HL-60/S4 treated with phorbol 12-myristate 13-acetate at 8.2 ng/mL for 4 days and 3 days (cell line): ENCODE results near the gene NBPF1.
"Not testable (repeated sequence)": the region's sequence is repeated elsewhere in the genome, so short reads cannot be mapped to it uniquely, and the experiment has no call there.

Experiments
- in situ Hi-C: fragments of 300-500 bp; cut with MboI; formaldehyde crosslinking; loops from 2 replicates; pipeline ENCODE4 v1.15.0; 2022; ENCODE audit warnings: low sequenced_read_pairs

Gene NBPF1

DNA sequence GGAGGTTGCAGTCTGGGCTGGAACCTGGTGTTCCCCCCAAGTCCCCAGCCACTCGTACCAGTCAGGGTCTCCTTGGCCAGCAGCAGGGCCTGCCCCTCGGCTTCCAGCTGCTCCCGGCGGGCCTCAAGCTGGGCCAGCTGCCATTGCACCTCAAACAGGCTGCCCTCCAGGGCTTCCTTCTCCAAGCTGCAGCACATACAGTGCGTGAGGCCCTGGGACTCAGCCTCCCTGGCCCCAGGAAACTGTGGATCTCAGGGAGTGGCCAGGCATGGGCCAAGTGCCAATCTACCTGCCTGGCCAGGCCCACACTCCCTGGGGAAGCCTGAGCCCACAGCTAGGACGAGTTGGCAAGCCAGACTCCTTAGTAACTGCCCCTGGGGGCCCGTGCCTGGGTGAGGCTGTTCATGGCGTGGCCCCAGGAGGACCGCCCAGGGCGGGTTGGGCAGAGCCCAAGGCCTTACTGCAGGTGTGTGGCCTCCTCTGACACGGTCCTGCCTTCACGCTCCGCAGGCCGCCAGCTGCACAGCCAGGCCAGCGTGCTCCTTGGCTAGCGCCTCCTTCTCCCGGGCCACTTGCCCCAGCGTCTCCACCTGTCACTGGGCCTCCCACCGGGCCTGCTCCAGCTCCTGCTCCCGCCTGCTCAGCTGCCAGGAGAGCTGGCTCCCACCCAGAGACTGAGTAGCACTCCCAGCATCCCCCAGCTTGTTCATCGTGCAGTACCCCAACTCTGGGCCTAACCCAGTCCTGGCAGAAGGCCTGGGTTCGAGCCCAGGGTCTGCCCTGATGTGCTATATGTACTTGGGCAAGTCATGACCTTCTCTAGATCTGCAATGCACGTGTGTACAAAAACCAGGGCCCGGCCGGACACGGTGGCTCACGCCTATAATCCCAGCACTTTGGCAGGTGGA, 10.7 kb upstream of the NBPF1 start:
- in situ Hi-C loops, result not testable (repeated sequence)

DNA sequence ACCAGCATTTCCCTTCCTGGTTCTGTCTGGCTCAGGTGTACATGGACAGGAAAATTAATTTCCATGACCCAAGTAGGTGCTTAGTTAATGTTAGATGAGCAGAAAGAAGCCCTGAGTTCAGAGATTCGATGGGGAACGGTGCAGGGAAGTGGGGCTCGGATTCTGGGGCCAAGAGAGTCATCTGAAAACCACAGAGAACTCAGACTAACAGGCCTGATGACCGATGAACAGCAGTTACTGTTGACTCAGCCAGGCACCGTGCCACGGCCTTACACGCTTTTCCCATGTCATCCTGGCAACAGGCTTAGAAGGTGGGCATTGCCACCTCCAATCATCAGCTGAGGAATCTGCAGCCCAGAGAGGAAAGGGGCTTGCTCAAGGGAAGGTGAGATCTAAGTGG, 10.0 kb upstream of the NBPF1 start:
- in situ Hi-C loops, result not testable (repeated sequence)

DNA sequence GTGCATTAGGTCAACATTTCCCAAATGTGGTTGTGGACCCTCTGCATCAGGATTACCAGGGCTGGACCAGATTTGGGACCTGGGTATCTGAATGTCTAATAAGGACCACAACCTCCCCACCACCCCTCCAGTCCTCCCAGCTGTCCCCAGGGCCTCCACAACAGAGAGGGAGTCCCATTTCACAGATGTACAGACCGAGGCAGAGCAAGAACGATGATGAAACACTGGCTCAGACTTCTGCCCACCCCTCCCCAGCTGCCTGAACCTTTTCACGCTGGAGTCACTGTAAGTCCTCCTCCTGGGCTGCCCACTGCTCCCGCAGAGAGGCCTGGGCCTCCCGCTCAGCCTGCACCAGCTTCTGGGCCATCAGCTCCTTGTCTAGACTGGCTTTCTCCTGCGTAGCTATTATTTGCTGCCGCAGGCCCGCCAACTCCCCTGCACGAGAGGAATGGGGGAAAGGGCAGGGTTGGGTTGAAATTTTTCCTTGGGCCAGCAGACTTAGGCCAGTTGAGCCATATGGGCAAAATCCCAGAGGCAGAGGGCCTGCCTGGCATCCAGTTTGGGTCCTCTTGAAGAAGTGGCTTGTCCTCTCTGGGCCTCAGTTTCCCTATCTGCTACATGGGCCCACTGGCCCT, 8.4 kb upstream of the NBPF1 start:
- in situ Hi-C loops, result not testable (repeated sequence)

DNA sequence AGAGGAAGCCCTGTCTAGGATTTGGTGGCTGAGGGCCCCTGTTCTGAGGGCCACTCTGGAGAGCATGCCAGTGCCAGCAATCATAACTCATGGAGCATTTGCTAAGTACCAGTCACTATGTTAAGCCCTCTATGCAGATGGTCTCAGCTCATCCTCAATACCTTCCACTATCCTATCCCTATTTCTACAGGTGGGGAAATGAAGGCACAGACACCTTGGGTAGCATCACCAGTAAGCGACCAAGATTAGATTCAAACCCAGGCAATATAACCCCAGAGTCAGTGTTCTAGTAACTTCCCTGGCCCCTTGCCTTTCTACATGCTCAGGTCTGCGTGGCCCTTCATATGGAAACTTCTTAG, 7.9 kb upstream of the NBPF1 start:
- in situ Hi-C loops, result no loop called here

DNA sequence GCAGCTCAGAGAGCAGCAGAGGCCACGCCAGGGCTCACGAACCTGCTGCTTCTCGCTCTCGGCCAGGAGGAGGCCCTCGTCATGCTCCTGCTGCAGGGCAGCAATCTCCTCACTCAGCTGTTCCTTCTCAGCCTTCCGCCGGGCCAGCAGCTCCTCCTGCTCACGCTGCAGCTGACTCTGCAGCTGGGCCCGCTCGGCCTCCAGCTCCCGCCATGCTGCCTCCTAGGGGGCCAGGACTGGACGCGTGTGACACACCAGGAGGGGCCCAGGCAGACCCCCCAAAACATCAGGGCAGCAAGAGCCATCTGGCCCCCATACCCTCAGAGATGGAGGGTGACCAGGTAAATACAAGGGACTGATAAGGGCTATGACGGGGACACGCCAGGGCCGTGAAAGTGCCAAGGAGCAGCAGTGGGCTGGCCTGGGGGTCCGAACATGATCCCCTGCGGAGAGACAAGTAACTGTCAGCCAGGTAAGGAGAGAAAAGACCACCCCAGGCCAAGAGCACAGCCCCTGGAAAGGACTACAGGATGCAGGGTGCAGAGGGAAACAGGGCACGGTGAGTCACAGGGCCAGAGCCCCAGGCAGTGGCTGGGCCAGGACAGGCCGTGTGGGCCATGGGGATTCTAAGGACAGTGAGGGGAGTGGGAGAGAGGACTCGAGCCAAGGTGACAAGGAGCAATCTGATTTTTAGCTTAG, 6.6 kb upstream of the NBPF1 start:
- in situ Hi-C loops, result loop anchor here (10.0 kb wide), 1 partner anchor 325 kb away; no protein-coding TSS in a partner anchor

DNA sequence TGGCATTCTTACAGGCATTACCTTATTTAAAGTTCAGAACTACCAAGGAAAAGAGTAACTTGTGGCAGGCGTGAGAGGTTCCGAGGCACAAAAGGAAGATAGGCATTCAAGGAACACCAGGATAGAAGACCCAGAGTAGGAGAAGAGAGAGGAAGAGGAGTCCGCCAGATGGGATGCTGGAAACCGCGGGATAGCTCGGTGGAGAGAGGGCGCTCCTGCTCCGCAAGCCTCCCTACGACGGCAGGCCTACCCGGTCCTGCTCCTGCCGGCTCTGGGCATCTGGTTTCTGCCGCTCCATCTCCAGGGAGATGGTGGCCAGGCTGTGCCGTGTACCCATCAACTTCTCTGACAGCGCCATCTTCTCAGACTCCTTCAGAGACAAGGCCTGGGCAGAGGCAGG, 5.4 kb upstream of the NBPF1 start:
- in situ Hi-C loops, result loop anchor here (10.0 kb wide), 1 partner anchor 326 kb away; no protein-coding TSS in a partner anchor

DNA sequence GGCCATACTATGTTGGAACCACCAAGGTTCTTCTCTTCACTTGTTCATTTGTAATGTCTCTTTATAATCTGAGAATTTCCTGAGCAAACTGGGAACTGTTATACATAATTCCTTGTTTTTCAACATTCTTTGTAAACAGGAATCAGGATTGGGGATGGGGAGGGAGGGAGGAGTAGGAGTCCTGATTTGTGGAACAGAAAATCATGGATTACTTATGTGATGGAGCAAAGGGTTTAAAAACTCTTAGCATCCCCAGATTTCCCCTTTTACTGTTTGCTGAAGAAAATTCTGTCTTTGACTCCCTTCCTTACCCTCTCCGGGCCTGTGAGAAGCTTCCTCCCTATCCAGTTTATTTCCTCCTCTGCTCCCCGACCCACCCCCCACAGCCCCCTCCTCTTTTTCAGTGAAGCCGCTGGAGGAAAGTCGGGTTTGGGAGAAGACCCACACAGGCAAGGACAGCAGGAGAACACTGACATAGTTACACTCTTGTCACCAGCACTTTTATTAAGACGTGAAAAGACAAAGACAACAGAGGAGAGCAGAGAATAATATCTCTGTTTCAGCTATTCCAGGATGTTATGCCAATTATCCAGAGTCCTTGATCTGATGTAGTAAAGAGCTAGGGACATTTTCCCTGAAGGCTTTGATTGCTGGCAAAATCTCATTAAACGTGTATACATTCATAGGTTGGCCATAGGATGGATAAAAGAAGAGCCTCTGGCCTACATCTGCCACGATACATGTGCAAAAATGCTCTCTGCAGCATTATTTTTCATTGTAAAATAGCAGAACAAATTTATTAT, 4.6 kb upstream of the NBPF1 start:
- in situ Hi-C loops, result loop anchor here (10.0 kb wide), 1 partner anchor 327 kb away; no protein-coding TSS in a partner anchor

DNA sequence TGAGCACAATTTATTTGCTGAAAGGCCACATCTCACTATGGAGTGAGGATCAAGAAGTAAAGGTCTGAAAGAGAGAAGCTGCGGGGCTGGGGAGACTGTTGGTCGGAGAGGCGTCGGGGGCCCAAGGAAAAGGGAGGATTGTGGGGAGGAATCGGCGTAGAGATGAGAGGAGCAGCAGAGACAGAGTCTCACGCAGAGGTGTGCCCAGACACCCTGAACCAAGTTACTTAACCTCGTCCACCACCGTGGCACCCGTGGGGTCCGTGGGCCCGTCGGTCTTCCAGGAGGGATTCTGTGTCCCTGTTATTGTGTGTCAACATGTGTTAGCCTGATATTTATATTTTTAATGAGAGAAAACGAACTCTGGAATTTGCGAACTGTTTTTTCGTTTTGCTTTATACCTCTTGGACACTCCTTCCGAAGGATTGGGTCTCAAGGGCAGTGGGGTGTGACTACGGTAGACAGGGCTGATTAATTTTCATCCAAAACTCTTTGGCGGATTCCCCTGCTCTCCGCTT, 3.8 kb upstream of the NBPF1 start:
- in situ Hi-C loops, result loop anchor here (10.0 kb wide), 1 partner anchor 328 kb away; no protein-coding TSS in a partner anchor

DNA sequence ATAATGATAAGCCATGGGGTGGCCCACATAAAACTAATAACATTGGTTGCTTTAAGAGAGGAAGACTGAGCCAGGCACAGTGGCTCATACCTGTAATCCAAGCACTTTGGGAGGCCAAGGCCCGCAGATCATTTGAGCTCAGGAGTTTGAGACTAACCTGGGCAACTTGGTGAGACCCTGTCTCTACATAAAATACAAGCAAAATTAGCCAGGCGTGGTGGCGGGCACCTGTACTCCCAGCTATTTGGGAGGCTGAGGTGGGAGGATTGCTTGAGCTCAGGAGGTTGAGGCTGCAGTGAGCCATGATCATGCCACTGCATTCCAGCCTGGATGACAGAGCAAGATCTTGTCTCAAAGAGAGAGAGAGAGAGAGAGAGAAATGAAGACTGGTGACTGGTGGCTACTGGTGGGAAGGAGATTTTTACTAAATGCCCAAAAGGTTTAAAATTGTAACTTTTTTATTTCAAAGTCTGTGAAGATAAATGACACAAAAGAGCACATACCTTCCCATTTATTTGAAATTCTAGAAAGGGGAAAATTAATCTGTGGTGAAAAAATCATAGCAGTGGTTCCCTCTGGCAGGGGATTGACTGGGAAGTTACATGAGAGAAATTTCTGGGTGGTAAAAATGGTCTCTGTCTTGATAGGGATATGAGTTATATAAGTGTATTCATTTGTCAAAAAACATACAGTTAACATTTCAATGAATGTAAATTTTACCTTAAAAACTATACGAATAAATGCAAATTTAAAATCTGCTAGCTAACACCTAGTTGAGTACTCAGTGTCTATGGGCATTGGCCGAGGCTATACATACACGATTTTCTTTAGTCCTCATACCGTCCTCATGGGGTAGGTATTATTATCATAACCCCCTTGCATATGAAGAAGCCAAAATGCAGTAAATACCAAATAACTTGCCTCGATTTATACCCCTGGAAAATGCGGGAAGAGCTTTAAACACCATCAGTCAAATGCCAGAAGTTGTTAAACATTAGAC, 2.2 kb upstream of the NBPF1 start:
- in situ Hi-C loops, result loop anchor here (10.0 kb wide), 1 partner anchor 329 kb away; no protein-coding TSS in a partner anchor

DNA sequence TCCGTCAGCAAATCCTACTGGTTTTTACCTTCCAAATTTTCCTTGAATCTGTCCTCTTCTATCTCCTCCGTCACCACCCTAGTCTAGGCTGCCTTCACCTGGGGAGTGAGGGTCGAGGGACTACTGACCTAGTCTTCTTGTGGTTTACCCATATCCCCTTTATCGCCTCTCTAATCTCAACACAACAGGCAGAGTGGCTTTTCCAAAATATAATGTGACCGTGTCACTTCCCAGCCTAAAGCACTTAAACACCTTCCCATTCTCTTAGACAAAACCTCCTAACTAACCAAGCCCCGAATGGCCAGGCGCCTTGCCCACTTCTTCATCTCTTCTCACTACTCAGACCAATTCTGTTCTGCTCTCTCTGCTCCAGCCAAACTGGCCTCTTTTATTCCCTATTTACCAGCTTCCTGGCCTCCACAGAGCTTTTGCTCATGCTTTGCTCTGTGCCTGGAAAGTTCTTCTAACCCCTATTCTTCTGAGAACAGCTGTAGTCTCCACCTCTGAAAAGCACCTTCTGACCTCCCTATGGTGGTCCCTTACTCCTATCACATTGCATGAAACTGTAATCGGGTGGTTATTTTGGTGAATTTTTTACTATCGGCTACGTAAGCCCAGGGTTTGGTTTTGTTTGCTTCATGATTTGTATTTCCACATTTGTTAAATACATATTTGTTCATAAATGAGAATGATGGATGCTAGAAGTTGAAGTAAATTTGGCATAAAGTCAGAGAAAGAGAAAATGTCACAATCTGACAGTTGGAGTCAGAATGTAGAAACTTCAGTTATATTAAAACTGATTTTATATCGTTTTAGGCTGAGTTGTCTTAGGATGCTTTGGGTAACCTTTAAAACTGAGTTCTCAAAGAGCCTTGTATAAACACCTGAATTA, 1.2 kb upstream of the NBPF1 start:
- in situ Hi-C loops, result loop anchor here (10.0 kb wide), 1 partner anchor 330 kb away; no protein-coding TSS in a partner anchor

DNA sequence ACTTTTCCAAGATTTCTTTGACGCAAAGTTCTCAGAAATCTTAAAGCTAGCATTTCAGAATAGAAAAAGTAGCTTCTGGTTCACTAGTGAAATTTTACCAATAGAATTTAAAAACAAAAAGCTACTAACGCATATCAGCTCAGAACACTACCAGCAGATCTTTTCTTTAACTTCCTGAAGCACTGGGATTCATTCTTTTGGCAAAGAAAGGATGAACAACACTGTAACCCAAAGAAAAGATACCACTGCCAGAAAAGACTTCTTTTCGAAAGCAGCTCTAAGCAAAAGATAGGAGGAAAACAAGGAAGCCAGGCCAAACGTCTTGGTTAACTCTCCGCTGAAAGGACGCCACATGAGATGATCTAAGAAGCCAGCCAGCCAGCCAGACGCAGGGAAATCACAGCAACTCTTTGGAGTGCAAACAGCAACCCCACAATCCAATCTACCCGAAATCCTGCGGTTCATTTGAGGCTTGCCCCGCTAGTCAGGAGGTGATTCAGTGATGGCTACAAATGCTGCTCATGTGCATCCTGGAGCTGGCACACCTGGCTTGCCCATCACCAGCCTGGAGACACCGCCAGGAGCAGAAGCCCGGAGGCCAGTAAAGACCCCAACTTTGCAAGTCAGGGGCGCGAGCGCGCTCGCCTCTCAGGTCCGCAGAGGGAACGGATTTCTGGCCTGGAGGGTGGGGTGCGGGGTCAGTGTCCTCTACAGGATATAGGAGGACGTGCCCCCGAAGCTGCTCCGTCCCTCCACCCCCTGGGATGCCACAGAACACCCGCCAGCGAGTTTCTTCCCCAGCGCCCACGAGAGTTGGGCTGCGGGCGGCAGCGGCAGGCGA, 812 bp downstream of the NBPF1 start:
- in situ Hi-C loops, result loop anchor here (10.0 kb wide), 1 partner anchor 332 kb away; no protein-coding TSS in a partner anchor

DNA sequence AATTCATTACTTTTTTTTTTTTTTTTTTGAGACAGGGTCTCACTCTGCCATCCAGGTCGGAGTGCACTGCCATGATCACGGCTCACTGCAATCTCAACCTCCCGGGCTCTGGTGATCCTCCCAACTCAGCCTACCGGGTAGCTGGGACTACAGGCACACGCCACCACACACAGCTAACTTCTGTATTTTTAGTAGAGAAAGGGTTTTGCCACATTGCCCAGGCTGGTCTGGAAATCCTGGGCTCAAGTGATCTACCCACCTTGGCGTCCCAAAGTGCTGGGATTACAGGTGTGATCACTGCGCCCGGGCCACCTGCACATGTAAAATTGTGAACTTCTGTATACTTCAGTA, 1.4 kb downstream of the NBPF1 start:
- in situ Hi-C loops, result loop anchor here (10.0 kb wide), 1 partner anchor 333 kb away; no protein-coding TSS in a partner anchor

DNA sequence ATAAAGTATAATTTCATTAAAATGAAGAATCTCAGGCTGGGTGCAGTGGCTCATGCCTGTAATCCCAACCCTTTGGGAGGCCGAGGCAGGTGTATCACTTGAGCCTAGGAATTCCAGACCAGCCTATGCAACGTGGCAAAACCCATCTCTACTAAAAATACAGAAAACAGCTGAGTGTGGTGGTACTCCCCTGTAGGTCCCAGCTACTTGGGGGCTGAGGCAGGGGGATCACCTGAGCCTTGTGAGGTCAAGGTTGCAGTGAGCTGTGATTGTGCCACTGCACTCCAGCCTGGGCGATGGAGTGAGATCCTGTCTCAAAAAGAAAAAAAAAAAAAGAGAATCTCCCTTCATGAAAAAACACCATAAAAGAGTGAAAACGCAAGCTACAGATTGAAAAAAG, 2.2 kb downstream of the NBPF1 start:
- in situ Hi-C loops, result loop anchor here (10.0 kb wide), 1 partner anchor 334 kb away; no protein-coding TSS in a partner anchor

DNA sequence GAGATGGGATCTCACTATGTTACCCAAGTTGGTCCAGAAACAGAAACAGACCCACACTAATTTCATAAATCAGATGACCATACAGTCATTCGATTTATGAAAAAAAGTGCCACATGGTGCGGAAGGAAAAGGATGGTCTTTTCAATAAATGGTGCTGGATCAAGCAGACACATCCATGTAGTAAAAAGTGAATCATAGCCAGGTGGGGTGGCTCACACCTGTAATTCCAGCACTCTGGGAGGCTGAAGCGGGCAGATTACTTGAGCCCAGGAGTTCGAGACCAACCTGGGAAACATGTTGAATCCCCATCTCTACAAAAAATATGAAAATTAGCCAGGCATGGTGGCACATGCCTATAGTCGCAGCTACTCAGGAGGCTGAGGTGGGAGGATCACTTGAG, 2.8 kb downstream of the NBPF1 start:
- in situ Hi-C loops, result loop anchor here (10.0 kb wide), 1 partner anchor 334 kb away; no protein-coding TSS in a partner anchor

DNA sequence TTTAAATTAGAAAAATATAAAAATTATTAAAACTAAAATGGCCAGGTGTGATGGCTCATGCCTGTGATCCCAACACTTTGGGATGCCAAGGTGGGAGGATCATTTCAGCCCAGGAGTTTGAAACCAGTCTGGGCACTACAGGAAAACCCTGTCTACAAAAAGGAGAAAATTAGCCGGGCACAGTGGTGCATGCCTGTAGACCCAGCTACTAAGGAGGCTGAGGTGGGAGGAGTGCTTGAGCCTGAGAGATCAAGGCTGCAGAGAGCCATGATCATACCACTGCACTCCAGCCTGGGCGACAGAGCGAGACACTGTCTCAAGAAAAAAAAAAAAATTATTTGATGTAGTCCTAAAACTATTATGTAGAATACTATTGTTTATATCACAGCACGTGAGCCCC, 3.6 kb downstream of the NBPF1 start:
- in situ Hi-C loops, result loop anchor here (10.0 kb wide), 1 partner anchor 335 kb away; no protein-coding TSS in a partner anchor

DNA sequence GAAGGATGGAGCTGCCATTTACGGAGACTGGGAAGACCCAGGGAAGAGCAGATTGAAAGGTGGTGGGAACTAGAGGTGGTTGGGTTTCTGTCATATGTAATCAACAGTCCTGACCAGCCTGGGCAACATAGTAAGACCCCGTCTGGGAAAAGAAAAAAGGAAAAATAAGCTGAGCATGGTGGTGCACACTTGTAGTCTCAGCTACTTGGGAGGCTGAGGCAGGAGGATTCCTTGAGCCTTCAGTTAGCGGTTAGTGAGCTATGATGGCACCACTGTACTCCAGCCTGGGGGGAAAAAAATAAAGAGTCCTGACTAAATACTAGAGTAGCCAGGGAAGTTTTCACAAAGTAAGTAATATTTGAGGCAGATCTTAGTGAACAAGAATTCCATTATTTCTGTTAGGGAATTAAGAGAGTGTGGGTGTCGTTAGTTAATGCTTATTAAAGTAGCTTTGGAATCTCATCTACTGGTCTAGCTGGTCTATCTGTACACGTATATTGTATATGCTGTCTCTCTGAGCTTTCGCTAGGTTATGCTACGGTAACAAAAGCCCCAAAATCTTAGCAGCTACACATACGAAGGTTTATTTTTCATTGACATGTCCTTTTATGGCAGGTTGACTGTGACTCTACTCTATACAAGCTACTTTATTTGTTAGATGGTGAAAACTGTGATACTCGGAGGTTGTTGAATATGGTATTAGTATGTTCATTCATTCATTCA, 4.4 kb downstream of the NBPF1 start:
- in situ Hi-C loops, result no loop called here
